K562 (cell line): Measurements from ENCODE around the gene CRYBA4. TPM values are rescaled to one million over a fixed set of nuclear protein-coding genes. Genes with fewer than 3 reads are reported as not detected.

Experiments
- ATAC-seq: fragments of 200-7000 bp; cut with Tn5 transposase; 3 replicates; pipeline ENCODE4 v1.9.1; 2020; ENCODE audit warnings: moderate library complexity
- BruUV-seq: library from RNA; stranded (reverse); fragments of 400-500 nt; replicated peaks from 2 replicates; lab custom pipeline; 2021; lab: Mats Ljungman, UMichigan
- CTCF ChIA-PET: fragments of 300-600 bp; formaldehyde crosslinking; extraction: SDS; loops from one replicate; lab custom pipeline; 2021; ENCODE audit warnings: low intra/inter-chr PET ratio; lab: Yijun Ruan, JAX
- POLR2A ChIA-PET: fragments of 300-600, 350-650 bp; sonication (Branson Sonifier 250); formaldehyde crosslinking; extraction: SDS; loops from one replicate; lab custom pipeline; 2021; ENCODE audit warnings: antibody characterized with exemption, inconsistent platforms; lab: Yijun Ruan, JAX
- DNase-seq, 4 experiments: peaks; one replicate each; pipeline versions ENCODE4 v3.0.0 to v3.0.0-alpha.2; 2011 to 2018; ENCODE audit warnings: low spot score in 3 of 4, mixed read lengths in 3 of 4; ENCODE audit errors: extremely low read depth in 1 of 4
- FAIRE-seq: peaks from 2 replicates; lab custom pipeline; 2011; peaks lifted over from hg19 to GRCh38; lab: Jason Lieb, UNC
- H2AFZ ChIP-seq: 2 replicates; pipeline ENCODE4 v1.6.0; 2011; ENCODE audit warnings: low read depth, low read length, control low read depth, inconsistent platforms
- H3K27ac ChIP-seq: fragments of 200-600 bp; 3 replicates; pipeline ENCODE4 v1.8.0; 2011; ENCODE audit warnings: low read depth, mild to moderate bottlenecking, control low read depth, inconsistent platforms, low read length, moderate library complexity, mixed read lengths; ENCODE audit errors: extremely low read depth
- H3K27me3 ChIP-seq, 2 experiments: fragments of 300-600 bp in 1 of 2; 2 replicates in 1 of 2; 3 replicates in 1 of 2; pipeline versions ENCODE4 v1.6.0 to v1.8.0; 2011; ENCODE audit warnings: inconsistent platforms in 2 of 2, low read length in 2 of 2, mild to moderate bottlenecking in 1 of 2, mixed read lengths in 1 of 2, moderate library complexity in 1 of 2; ENCODE audit not compliant: control insufficient read depth in 2 of 2, insufficient read depth in 2 of 2
- H3K36me3 ChIP-seq: fragments of 300-600 bp; 3 replicates; pipeline ENCODE4 v1.8.0; 2011; ENCODE audit warnings: mild to moderate bottlenecking, low read length, inconsistent platforms; ENCODE audit not compliant: control insufficient read depth, insufficient read depth
- H3K4me1 ChIP-seq, 2 experiments: fragments of 200-600 bp in 1 of 2; replicated peaks in 1 of 2; 2 replicates in 1 of 2; 3 replicates in 1 of 2; pipeline versions ENCODE4 v1.5.1 to v1.8.0; 2011; ENCODE audit warnings: inconsistent platforms in 2 of 2, low read length in 2 of 2, mild to moderate bottlenecking in 1 of 2, mixed read lengths in 1 of 2, moderate library complexity in 1 of 2; ENCODE audit not compliant: control insufficient read depth in 2 of 2, insufficient read depth in 2 of 2
- H3K4me2 ChIP-seq: 2 replicates; pipeline ENCODE4 v1.6.1; 2011; ENCODE audit warnings: low read length, control low read depth, inconsistent platforms, mixed read lengths; ENCODE audit not compliant: insufficient read depth
- H3K4me3 ChIP-seq: fragments of 200-600 bp; sonication (generic), shearing (Covaris generic); 2 replicates; pipeline ENCODE4 v1.5.1; 2016; ENCODE audit warnings: control low read depth, inconsistent platforms
- H3K79me2 ChIP-seq: fragments of 200-600 bp; 3 replicates; pipeline ENCODE4 v1.8.0; 2011; ENCODE audit warnings: low read length, inconsistent platforms; ENCODE audit not compliant: control insufficient read depth, insufficient read depth
- H3K9ac ChIP-seq, 2 experiments: 2 replicates each; pipeline versions ENCODE4 v1.6.0 to v1.6.1; 2011; ENCODE audit warnings: low read depth in 2 of 2, low read length in 2 of 2, control low read depth in 1 of 2, inconsistent platforms in 1 of 2, mild to moderate bottlenecking in 1 of 2, mixed read lengths in 1 of 2; ENCODE audit not compliant: insufficient read depth in 1 of 2
- H3K9me1 ChIP-seq: one replicate; pipeline ENCODE4 v1.6.0; 2011; ENCODE audit warnings: inconsistent platforms, mild to moderate bottlenecking, low read length, moderate library complexity; ENCODE audit not compliant: control insufficient read depth, insufficient read depth
- H3K9me3 ChIP-seq: replicated peaks from 2 replicates; pipeline ENCODE4 v1.5.1; 2011; ENCODE audit warnings: low read depth, low read length, inconsistent platforms; ENCODE audit not compliant: control insufficient read depth, insufficient read depth
- H4K20me1 ChIP-seq: replicated peaks from 2 replicates; pipeline ENCODE4 v1.6.1; 2011; ENCODE audit warnings: low read length, inconsistent platforms, mixed read lengths; ENCODE audit not compliant: control insufficient read depth, insufficient read depth
- ADNP ChIP-seq: fragments of 200-800 bp; sonication (Bioruptor generic); IDR thresholded peaks from 2 replicates; pipeline ENCODE4 v1.6.1; 2016; ENCODE audit warnings: missing genetic modification characterization, missing compliant biosample characterization
- FOSL1 ChIP-seq: fragments of 200-800 bp; sonication (Bioruptor generic); conservative IDR thresholded peaks from 2 replicates; pipeline ENCODE4 v1.6.1; 2016; ENCODE audit warnings: missing genetic modification characterization, missing compliant biosample characterization
- FOXA1 ChIP-seq: fragments of 450-650 bp; IDR thresholded peaks from 2 replicates; pipeline ENCODE4 v1.6.1; 2016; ENCODE audit warnings: mild to moderate bottlenecking, borderline replicate concordance
- GABPA ChIP-seq: fragments of 200-800 bp; sonication (Bioruptor generic); conservative IDR thresholded peaks from 2 replicates; pipeline ENCODE4 v1.6.1; 2016; ENCODE audit warnings: low read depth, missing genetic modification characterization, missing compliant biosample characterization
- KLF1 ChIP-seq: fragments of 450-650 bp; IDR thresholded peaks from 2 replicates; pipeline ENCODE4 v1.6.1; 2016; ENCODE audit warnings: missing genetic modification characterization, missing compliant biosample characterization
- NKRF ChIP-seq: fragments of 450-650 bp; IDR thresholded peaks from 2 replicates; pipeline ENCODE4 v1.6.1; 2016; ENCODE audit warnings: borderline replicate concordance
- ZBTB1 ChIP-seq: sonication (generic); formaldehyde crosslinking; IDR thresholded peaks from 2 replicates; pipeline ENCODE4 v1.8.1; 2023; ENCODE audit warnings: missing genetic modification reagents, low read depth, mild to moderate bottlenecking, borderline replicate concordance
- ZHX1 ChIP-seq: fragments of 150-350 bp; conservative IDR thresholded peaks from 2 replicates; pipeline ENCODE4 v1.6.1; 2014; ENCODE audit warnings: low read length
- ZNF584 ChIP-seq: fragments of 200-800 bp; sonication (Bioruptor generic); IDR thresholded peaks from 2 replicates; pipeline ENCODE4 v1.6.1; 2016; ENCODE audit warnings: low read depth, mild to moderate bottlenecking, missing genetic modification characterization, missing compliant biosample characterization
- WGBS: fragments of 100-300 bp; shearing (Covaris generic); methylation state at CpG from one replicate; pipeline ENCODE4 v1.1.6; 2016; ENCODE audit warnings: low coverage, mixed read lengths; ENCODE audit not compliant: insufficient coverage; ENCODE audit errors: missing lambda C conversion rate; 5-methylcytosine and 5-hydroxymethylcytosine counted together
- in situ Hi-C: fragments of 300-500 bp; cut with MboI; formaldehyde crosslinking; loops from 4 replicates; pipeline ENCODE4 v1.15.0; 2018; ENCODE audit warnings: inconsistent platforms, mixed read lengths
- intact Hi-C: fragments of 100-400 bp; cut with micrococcal nuclease; formaldehyde crosslinking; loops from 2 replicates; pipeline ENCODE4 v1.14.2; 2022
- polyA plus RNA-seq, 8 experiments: library from polyadenylated mRNA; depleted of rRNA in 4 of 8; stranded (reverse) in 5 of 8; unstranded in 3 of 8; fragments of >200 nt; fragmentation: Nextera tagmentation in 2 of 8; fragmentation: Illumina TruSeq in 1 of 8; extraction: Ambion mirVana in 2 of 8; extraction: Trizol in 1 of 8; gene quantifications; 2 replicates each; pipeline versions ENCODE4 v1.2.1 to v1.2.3, GENCODE V29; 2011 to 2014; ENCODE audit warnings: inconsistent platforms in 1 of 8, missing spikeins in 1 of 8
- total RNA-seq, 7 experiments: library from RNA; depleted of rRNA in 6 of 7; stranded (reverse); fragments of >200 nt in 6 of 7; fragmentation: Illumina TruSeq in 2 of 7; extraction: Trizol in 2 of 7; gene quantifications; 2 replicates each; pipeline versions ENCODE4 v1.2.1 to v1.2.3, GENCODE V29; 2011 to 2021; ENCODE audit warnings: low replicate concordance in 1 of 7
- TF ChIP-seq, protein P1 (sequence below): fragments of 250-450 bp; sonication (Bioruptor Pico); IDR thresholded peaks from 2 replicates; pipeline ENCODE4 v1.8.0; 2022; ENCODE audit warnings: moderate library complexity, mild to moderate bottlenecking, inconsistent platforms
- TF ChIP-seq, protein P2 (sequence below): fragments of 450-650 bp; IDR thresholded peaks from 2 replicates; pipeline ENCODE4 v1.6.1; 2016

CRYBA4 gene
- total and polyA plus RNA-seq, 9 of the 15 experiments (the other 6 are each of a cell fraction or from before 2014, with no cell fraction given): 0.59 to 3.3 (median 1.6) TPM

DNA sequence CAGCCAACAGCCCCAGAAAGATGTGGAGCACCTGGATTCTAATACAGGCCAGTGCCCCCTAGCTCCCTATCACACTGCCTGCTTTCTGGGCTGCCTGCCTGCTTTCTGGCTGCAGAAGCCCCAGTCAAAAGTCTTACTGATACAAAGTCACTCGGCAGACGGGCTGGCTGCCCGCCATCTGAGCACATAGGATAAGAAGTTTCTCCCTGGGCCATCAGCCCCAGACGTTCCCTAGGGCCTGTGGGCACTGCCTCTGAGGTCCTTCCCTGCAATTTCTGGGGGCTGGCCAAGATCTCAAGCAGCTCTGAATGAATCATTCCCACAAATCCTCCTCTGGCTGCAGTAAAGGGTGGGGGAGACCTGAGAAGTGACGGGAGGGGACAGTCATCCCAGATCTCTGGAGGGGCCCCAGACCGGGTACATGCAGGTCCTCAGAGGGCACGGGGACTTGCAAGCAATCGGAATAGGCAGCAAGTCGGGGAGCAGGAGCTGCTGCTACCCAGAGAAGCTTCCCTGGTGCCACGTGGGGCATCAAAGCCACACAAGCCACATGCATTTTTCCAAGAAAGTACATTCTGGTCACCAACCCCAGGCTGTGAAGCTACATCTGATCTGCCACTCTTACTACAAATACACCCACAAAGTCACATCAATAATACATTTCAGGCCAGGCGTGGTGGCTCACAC is 36.5 kb upstream of the CRYBA4 start:
- CTCF ChIA-PET: no interaction called here
- peaks cover 96% of the 10 kb centered on the region for H3K79me2 ChIP-seq
- FAIRE-seq: no peak
- TF ChIP-seq, protein P1, sequence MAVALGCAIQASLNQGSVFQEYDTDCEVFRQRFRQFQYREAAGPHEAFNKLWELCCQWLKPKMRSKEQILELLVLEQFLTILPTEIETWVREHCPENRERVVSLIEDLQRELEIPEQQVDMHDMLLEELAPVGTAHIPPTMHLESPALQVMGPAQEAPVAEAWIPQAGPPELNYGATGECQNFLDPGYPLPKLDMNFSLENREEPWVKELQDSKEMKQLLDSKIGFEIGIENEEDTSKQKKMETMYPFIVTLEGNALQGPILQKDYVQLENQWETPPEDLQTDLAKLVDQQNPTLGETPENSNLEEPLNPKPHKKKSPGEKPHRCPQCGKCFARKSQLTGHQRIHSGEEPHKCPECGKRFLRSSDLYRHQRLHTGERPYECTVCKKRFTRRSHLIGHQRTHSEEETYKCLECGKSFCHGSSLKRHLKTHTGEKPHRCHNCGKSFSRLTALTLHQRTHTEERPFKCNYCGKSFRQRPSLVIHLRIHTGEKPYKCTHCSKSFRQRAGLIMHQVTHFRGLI (CRISPR knock-in tag): no peak
- TF ChIP-seq FOXA1 (no peak), ZNF584 (CRISPR knock-in tag) (no peak), NKRF (no peak), ZHX1 (no peak), FOSL1 (tag) (0 out of 2 replicates have a peak, but pooled peaks have one; percentile 28), ADNP (tag) (no peak), KLF1 (tag) (no peak), GABPA (tag) (no peak), ZBTB1 (CRISPR knock-in tag) (no peak)
- TF ChIP-seq, protein P2, sequence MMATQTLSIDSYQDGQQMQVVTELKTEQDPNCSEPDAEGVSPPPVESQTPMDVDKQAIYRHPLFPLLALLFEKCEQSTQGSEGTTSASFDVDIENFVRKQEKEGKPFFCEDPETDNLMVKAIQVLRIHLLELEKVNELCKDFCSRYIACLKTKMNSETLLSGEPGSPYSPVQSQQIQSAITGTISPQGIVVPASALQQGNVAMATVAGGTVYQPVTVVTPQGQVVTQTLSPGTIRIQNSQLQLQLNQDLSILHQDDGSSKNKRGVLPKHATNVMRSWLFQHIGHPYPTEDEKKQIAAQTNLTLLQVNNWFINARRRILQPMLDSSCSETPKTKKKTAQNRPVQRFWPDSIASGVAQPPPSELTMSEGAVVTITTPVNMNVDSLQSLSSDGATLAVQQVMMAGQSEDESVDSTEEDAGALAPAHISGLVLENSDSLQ: no peak

More for the DNA sequence above, 36.5 kb upstream of the CRYBA4 start:
- H3K9ac ChIP-seq: peak overlapping the region; percentile 30 to 41; a peak in 3 of 4 replicates
- peaks cover 74% of the 10 kb centered on the region for H3K36me3 ChIP-seq
- H3K9me3 ChIP-seq: no peaks in the 10 kb centered on the region
- no peak overlapping the region for H2AFZ ChIP-seq
- peak overlapping the region; percentile 44; the same call in 2 of the 3 replicates for H3K27ac ChIP-seq
- H4K20me1 ChIP-seq: peaks cover 26% of the 10 kb centered on the region
- ATAC-seq: 0 out of 3 replicates have a peak, but pooled peaks have one; percentile 4
- in situ Hi-C loops (no loop called here), intact Hi-C loops (loop anchor here (10.0 kb wide), 1 partner anchor 100 kb away; the partner anchor contains the start of genes HPS4 and SRRD)
- peaks cover 2% of the 10 kb centered on the region for H3K9me1 ChIP-seq
- POLR2A ChIA-PET: interaction anchor here (0.8 to 1.4 kb wide), 5 partner anchors 9 to 93 kb away, joined by 3 to 5 read pairs (median 4); no protein-coding TSS in a partner anchor
- no peaks in the 10 kb centered on the region for H3K27me3 ChIP-seq
- H3K4me2 ChIP-seq: peak overlapping the region; percentile 53
- H3K4me3 ChIP-seq: peak overlapping the region; percentile 16; the same call in 1 of the 2 replicates
- 22% methylated on average over 8 of the region's 11 CpGs for WGBS
- H3K4me1 ChIP-seq: peaks cover 21 to 27% of the 10 kb centered on the region in 2 experiments
- no TSS peak for BruUV-seq
- peak in 1 of 4 experiments; percentile 68 for DNase-seq
